ENCODE data around the gene TRPV4. TPM values are rescaled to one million over a fixed set of nuclear protein-coding genes. Genes with fewer than 3 reads are reported as not detected.

Gene TRPV4
- total RNA-seq, 4 donors from 2014 or later: not detected

DNA sequence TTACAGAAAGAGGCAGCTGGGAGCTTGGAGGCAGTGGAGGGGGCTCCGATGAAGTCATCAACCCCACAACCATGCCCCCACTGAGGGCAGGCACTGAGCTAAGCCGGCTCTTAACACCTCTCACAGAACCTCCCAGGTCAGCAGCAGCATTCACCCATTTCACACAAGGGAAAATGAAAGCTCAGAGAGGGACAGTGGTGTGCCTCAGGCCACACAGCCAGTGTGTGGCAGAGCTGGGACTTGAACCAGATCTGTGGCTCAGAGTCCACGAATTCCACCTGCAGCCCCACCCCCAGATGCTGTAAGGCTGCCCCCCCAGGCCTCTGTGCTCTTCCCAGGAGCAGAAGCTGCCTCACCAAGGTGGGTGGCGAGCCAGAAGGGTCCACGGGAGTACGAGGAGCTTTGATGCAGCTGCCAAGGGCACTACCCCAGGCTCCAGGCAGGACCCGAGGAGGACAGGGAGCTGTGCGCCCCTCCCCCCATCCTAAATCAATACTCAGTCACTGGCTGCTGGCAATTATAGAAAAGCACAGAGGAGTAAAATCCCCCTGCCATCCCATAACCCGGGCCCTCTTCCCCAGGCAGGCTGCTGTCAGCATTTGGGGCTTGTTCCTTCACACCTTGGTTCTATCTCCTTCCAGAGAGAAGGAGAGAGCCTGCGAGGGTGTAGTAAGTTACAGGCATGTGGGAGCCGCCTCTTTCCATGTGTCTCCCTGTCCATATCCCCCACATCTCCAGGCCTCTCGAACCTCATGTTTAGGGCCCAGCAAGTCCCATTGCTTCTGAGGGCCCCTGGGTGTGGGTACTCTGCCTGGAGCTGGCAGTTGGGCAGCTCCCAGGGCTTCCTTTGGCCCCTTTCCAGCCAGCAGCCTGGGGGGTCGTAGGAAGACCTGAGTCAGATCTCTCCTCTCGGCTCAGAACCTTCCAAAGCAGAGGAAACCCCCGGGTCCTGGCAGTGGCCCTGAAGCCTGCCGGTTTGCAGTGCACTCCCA lies 72.0 kb downstream of the TRPV4 start:
- DNase-seq: no peak
- intact Hi-C loops (cut with DNase I; ENCODE audit: low total_unique reads) (no loop called here), in situ Hi-C loops (cut with MboI; ENCODE audit: low sequenced_read_pairs in 4 of 4) (no loop called here)
- H3K27ac ChIP-seq: no peak overlapping the region
- H3K4me1 ChIP-seq: no peaks in the 10 kb centered on the region
- no peaks in the 10 kb centered on the region for H3K27me3 ChIP-seq
- no peaks in the 10 kb centered on the region for H3K36me3 ChIP-seq
- no peak for ATAC-seq
- H3K4me3 ChIP-seq: no peak overlapping the region
- H3K9me3 ChIP-seq: no peaks in the 10 kb centered on the region
- TF ChIP-seq CTCF (IDR thresholded peaks at IDR 0.05 in 4 of 5, conservative IDR thresholded peaks at IDR 0.05 in 1 of 5) (no peak), POLR2A (IDR thresholded peaks at IDR 0.05) (no peak)

GRCh38 chr12:109760031-109760929 lies 72.9 kb downstream of the TRPV4 start:
- DNase-seq: no peak
- H3K36me3 ChIP-seq: no peaks in the 10 kb centered on the region
- no peaks in the 10 kb centered on the region for H3K9me3 ChIP-seq
- intact Hi-C loops (cut with DNase I; ENCODE audit: low total_unique reads) (no loop called here), in situ Hi-C loops (cut with MboI; ENCODE audit: low sequenced_read_pairs in 4 of 4) (no loop called here)
- H3K27ac ChIP-seq: no peak overlapping the region
- H3K4me1 ChIP-seq: no peaks in the 10 kb centered on the region
- TF ChIP-seq CTCF (IDR thresholded peaks at IDR 0.05 in 4 of 5, conservative IDR thresholded peaks at IDR 0.05 in 1 of 5) (no peak), POLR2A (IDR thresholded peaks at IDR 0.05) (no peak)
- H3K27me3 ChIP-seq: no peaks in the 10 kb centered on the region
- ATAC-seq: no peak
- no peak overlapping the region for H3K4me3 ChIP-seq

DNA sequence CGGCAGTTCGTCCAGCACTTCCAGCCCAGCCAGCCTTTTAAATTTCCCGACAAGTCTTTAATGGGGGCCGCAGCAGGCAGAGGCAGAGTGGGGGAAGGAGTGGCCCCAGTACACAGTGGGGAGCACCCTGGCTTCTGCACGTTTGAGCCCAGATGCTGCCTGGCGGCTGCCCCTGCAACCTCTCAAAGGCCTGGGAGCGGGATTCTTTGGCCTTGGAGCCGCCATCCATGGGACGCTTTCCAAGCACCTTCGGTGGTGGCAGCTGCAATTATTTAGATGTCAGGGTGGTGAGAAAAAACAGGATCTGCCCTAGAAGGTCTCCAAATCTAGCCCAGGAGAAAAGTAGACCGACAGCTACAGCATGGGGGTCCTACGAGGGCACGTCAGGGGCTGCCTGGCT lies 73.6 kb downstream of the TRPV4 start:
- ATAC-seq (no peak), DNase-seq (no peak)
- H3K27ac ChIP-seq: no peak overlapping the region

More for the DNA sequence above, 73.6 kb downstream of the TRPV4 start:
- H3K4me3 ChIP-seq: no peak overlapping the region
- no peaks in the 10 kb centered on the region for H3K4me1 ChIP-seq
- intact Hi-C loops (cut with DNase I; ENCODE audit: low total_unique reads): no loop called here
- no peaks in the 10 kb centered on the region for H3K36me3 ChIP-seq
- no peaks in the 10 kb centered on the region for H3K9me3 ChIP-seq
- no peaks in the 10 kb centered on the region for H3K27me3 ChIP-seq
- in situ Hi-C loops (cut with MboI; ENCODE audit: low sequenced_read_pairs in 4 of 4): no loop called here
- TF ChIP-seq POLR2A (IDR thresholded peaks at IDR 0.05) (no peak), CTCF (IDR thresholded peaks at IDR 0.05 in 4 of 5, conservative IDR thresholded peaks at IDR 0.05 in 1 of 5) (no peak)
